HG03571 (cell line): Measurements from ENCODE around the gene SLC25A30.
"Not testable (repeated sequence)": the region's sequence is repeated elsewhere in the genome, so short reads cannot be mapped to it uniquely, and the experiment has no call there.

ENCODE experiments used
- ATAC-seq: cut with Tn5 transposase; IDR thresholded peaks from one replicate; pipeline ENCODE4 v1.9.1; 2021; ENCODE audit not compliant: unreplicated experiment

Gene SLC25A30

DNA sequence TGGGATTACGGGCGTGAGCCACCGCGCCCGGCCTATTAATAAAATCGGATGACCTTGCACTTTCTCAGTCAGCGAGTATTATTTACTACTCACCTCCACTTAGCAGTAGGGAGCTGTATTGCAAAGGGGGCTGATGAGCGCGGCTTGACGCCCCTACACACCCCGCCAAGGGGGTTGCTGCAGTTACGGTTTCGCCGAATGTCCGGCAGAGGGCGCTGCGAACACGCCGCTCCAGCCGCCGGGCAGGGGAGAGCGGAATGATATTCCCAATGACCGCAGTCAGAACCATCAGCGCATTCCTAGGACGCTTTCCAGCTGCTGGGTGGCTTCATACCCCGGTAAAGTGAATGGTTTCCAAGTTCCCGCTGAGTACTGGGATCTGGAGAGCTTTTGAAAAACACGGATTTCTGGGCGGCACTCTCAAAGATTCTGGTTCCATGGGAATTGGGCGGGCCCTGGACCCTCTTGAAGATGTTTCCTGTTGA lies 47.2 kb downstream of the SLC25A30 start:
- ATAC-seq, result no peak

DNA sequence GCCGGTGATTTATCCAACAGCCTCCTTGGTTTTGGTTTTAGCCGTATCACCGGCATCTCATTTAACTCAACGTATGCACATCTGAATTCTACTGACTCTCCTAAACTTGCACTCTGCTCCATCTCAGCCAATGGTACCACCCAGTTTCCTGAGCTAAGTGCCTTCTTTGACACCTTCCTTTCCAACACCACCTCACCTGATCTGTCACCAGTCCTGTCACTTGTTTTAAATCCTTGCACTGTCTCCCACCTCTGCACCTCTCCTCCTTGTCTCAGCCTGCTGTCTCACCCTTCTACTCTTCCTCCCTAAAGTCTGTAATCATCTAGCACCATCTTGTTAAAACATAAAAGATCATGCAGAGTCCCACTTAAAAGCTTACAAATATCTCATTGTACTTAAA lies 49.1 kb downstream of the SLC25A30 start:
- no peak for ATAC-seq

DNA sequence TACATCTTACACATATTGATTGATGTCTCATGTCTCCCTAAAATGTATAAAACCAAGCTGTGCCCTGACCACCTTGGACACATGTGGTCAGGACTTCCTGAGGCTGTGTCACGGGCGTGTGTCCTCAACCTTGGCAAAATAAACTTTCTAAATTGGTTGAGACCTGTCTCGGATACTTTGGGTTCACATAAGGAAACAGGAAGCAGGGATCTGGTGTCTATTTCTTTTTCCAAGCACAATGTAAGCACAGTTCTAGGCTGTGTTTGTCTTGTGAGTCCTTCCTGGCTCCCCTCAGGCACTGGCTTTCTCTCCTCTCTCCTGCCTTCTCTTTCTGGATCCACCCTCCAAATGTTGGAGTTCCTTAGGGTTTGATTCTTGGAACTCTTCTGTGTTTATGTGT lies 49.6 kb downstream of the SLC25A30 start:
- no peak for ATAC-seq

- ATAC-seq, result no peak
These were observed 50.2 kb downstream of the SLC25A30 start for GRCh38 chr13:45368005-45368404.

DNA sequence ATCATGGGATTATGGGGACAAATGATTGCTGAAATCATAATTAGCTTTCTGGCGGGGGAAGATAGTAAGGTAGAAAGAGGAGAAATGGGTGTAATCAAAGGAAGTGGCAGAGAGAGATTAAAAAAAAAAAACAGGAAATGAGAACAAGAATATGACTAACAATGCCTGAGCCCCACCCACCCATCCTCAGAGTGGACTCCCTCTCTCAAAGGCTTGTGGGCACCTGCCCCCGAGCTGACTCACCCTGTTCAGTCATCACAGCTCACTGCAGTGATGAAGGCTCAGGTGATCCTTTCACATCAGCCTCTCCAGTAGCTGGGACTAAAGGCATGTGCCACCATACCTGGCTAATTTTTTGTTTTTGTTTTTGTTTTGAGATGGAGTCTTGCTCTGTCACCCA lies 50.8 kb downstream of the SLC25A30 start:
- ATAC-seq, result peak; percentile 91

GRCh38 chr13:45365558-45365885 lies 52.7 kb downstream of the SLC25A30 start:
- no peak for ATAC-seq

DNA sequence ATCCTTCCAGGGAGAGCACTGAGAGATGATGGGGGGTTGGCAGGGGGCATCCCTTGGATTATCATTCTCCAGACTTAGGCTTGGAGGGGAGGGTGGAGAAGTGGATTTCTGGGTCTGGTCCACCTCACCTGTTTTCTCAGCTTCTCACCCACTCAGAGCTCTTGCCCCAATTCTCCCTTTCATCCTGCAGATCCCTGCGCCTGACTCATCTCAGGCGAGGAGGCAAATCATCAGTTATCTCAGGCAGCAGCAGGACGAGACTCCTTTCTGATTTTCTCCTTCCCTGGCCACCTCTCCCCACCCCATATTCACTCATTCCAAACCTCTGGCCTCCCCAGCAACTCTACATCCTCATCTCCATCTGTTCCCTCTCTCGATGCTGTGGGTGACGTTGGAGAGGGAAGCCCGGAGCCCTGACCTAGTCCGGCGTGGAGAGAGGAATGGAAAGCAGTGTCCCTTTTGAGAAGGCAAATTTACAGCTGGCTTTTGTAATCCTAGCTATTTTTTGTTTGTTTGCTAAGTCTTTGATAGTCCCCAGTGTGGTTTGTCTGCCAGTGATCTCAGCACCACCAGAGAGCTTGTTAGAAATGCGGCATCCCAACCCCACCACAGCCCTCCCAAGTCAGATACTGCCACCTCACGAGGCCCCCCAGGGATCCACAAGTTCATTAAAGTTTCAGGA lies 53.2 kb downstream of the SLC25A30 start:
- no peak for ATAC-seq

DNA sequence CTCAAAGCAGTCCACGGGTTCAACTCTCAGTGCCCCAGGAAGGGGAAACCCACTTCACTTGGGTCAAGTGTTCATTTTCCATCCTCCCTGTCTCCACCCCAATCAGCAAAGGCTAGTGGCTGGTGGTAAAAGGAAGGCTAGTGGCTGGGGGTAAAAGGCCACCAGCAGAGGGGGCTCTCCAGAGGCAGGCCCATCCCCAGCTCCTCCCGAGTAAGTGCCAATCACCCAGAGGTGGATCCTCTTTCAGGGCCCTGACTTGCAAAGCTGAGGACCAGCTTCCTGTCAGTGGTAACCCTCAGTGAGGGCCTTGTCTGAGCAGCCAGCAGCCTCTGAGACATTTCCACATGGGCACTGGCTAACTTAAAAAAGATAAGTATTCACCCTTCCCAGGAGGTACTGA lies 55.2 kb downstream of the SLC25A30 start:
- no peak for ATAC-seq

- ATAC-seq, result no peak
These were observed 56.5 kb downstream of the SLC25A30 start for GRCh38 chr13:45361596-45362206.

GRCh38 chr13:45356966-45357672 lies 61.1 kb downstream of the SLC25A30 start:
- ATAC-seq, result no peak

DNA sequence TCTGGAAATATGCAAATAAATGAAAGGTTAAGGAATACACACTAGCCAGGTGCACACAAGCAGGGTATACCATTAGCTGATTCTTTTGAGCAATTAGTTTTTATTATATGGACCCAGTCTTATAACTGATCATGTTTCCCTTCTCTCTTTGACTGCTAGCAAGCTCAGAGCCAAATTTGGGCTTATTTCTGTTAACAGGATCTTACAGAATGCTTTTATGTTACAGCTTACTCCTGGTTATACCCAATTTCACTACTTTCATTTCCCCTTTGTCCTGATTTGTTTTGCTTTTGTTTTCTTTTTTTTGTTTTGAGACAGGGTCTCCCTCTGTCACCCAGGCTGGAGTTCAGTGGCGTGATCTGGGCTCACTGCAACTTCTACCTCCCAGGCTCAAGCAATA lies 64.3 kb downstream of the SLC25A30 start:
- ATAC-seq, result no peak

DNA sequence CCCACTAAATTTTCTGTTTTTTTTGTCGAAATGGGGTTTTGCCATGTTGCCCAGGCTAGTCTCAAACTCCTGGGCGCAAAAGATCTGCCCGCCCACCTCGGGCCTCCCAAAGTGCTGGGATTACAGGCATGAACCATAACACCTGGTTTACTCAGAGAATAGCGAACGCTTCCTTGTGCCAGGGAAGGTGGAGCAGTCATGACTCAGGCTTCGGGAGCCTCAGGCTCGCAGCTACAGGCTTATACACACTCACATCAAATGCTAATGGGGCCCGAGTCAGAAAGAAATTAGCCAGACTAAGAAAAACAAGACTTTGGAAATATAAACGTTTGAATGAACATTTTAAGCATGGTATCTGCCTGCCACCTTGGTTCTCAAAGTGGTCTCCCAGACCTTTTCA lies 66.1 kb downstream of the SLC25A30 start:
- no peak for ATAC-seq

DNA sequence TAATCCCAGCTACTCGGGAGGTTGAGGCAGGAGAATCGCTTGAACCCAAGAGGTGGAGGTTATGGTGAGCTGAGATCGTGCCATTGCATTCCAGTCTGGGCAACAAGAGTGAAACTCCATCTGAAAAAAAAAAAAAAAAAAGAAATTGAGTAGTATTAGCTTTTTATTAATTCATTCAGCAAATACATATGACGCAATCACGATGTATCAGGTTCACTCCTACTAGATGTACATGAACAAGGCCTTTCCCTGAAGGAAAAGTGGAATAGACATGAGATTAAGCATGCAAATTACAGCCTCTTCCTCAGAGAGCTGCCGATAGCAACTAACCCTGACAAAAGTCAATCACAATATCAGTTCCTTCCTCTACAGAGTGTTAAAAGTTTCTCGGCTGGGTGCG lies 68.0 kb downstream of the SLC25A30 start:
- no peak for ATAC-seq

DNA sequence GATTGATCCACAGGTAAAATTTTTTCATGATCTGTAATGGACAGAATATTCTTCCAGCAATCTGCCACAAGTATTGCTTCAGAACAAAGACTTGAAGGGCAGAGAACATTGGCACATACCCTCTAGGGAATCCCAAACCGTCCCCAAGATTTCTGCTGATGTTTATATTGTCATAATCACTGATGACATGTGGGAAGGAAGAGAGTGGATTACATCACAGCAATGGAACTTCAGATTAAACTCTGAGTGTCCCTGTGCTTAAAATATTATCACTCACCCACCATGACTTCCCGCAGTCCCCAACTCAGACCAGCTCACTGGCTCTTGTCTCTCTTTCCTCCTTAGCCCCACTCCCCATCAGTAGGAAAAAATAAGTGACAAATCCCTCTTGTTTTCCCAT lies 68.7 kb downstream of the SLC25A30 start:
- no peak for ATAC-seq

DNA sequence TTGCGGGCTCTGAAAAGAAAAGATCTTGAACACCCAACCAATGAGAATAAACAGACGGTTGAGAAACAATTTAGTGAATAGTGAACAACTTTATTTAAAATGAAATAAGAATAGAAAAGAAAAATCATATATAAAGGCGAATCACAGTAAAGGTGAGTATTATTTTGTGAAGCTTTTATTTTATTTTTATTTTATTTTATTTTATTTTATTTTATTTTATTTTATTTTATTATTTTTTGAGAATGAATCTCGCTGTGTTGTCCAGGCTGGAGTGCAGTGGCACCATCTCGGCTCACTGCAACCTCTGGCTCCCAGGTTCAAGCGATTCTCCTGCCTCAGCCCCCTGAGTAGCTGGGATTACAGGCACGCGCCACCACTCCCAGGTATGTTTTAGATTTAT lies 74.1 kb downstream of the SLC25A30 start:
- not testable (repeated sequence) for ATAC-seq
